HepG2 (cell line): ENCODE results near the gene C6orf132. TPM values are rescaled to one million over a fixed set of nuclear protein-coding genes. Genes with fewer than 3 reads are reported as not detected.

Experiments used
- DDIT3 ChIP-seq: sonication (generic); formaldehyde crosslinking; IDR thresholded peaks from 2 replicates; pipeline ENCODE4 v1.4.0; 2020; ENCODE audit warnings: mild to moderate bottlenecking, missing genetic modification reagents
- E2F5 ChIP-seq: sonication (generic); formaldehyde crosslinking; conservative IDR thresholded peaks from 2 replicates; pipeline ENCODE4 v1.4.0; 2020; ENCODE audit warnings: missing genetic modification reagents
- FUBP1 ChIP-seq: sonication (generic); formaldehyde crosslinking; IDR thresholded peaks from 2 replicates; pipeline ENCODE4 v1.5.1; 2020; ENCODE audit warnings: missing genetic modification reagents, mild to moderate bottlenecking, borderline replicate concordance
- GLI4 ChIP-seq: sonication (generic); formaldehyde crosslinking; IDR thresholded peaks from 2 replicates; pipeline ENCODE4 v1.5.1; 2020; ENCODE audit warnings: missing genetic modification reagents, mild to moderate bottlenecking, moderate library complexity, borderline replicate concordance
- HNRNPLL ChIP-seq: fragments of 200-400 bp; formaldehyde crosslinking; IDR thresholded peaks from 2 replicates; pipeline ENCODE4 v1.6.1; 2017; ENCODE audit warnings: mild to moderate bottlenecking, low read depth, low read length; ENCODE audit not compliant: poor library complexity, severe bottlenecking
- HOXD1 ChIP-seq: sonication (generic); formaldehyde crosslinking; IDR thresholded peaks from 2 replicates; pipeline ENCODE4 v1.5.0; 2020; ENCODE audit warnings: missing genetic modification reagents
- KLF6 ChIP-seq: IDR thresholded peaks from 2 replicates; pipeline ENCODE4 v1.8.0; 2016; ENCODE audit warnings: missing biosample characterization, missing genetic modification reagents
- MAF1 ChIP-seq: sonication (generic); formaldehyde crosslinking; IDR thresholded peaks from 2 replicates; pipeline ENCODE4 v1.5.0; 2020; ENCODE audit warnings: missing genetic modification reagents, borderline replicate concordance
- NCOA5 ChIP-seq: sonication (generic); formaldehyde crosslinking; IDR thresholded peaks from 2 replicates; pipeline ENCODE4 v1.4.0; 2020; ENCODE audit warnings: missing genetic modification reagents
- NFIB ChIP-seq: sonication (generic); formaldehyde crosslinking; IDR thresholded peaks from 2 replicates; pipeline ENCODE4 v1.9.0; 2021; ENCODE audit warnings: missing genetic modification reagents, mild to moderate bottlenecking, borderline replicate concordance
- REPIN1 ChIP-seq: sonication (generic); formaldehyde crosslinking; IDR thresholded peaks from 2 replicates; pipeline ENCODE4 v1.8.0; 2022; ENCODE audit warnings: missing genetic modification reagents, low read depth, mild to moderate bottlenecking, borderline replicate concordance
- RNF219 ChIP-seq: sonication (generic); formaldehyde crosslinking; IDR thresholded peaks from 2 replicates; pipeline ENCODE4 v1.5.0; 2020; ENCODE audit warnings: mild to moderate bottlenecking, missing genetic modification reagents
- ZBTB25 ChIP-seq: IDR thresholded peaks from 2 replicates; pipeline ENCODE4 v1.6.1; 2018; ENCODE audit warnings: missing genetic modification reagents
- ZNF224 ChIP-seq: sonication (generic); formaldehyde crosslinking; IDR thresholded peaks from 2 replicates; pipeline ENCODE4 v1.5.0; 2020; ENCODE audit warnings: mild to moderate bottlenecking, missing genetic modification reagents
- ZNF383 ChIP-seq: sonication (generic); formaldehyde crosslinking; IDR thresholded peaks from 2 replicates; pipeline ENCODE4 v1.4.0; 2020; ENCODE audit warnings: missing genetic modification reagents, mild to moderate bottlenecking, borderline replicate concordance
- ZNF513 ChIP-seq: sonication (generic); formaldehyde crosslinking; conservative IDR thresholded peaks from 2 replicates; pipeline ENCODE4 v1.5.0; 2020; ENCODE audit warnings: missing genetic modification reagents
- ZNF616 ChIP-seq: sonication (generic); formaldehyde crosslinking; IDR thresholded peaks from 2 replicates; pipeline ENCODE4 v1.5.0; 2020; ENCODE audit warnings: low read depth, mild to moderate bottlenecking, missing genetic modification reagents
- ZNF710 ChIP-seq: sonication (generic); formaldehyde crosslinking; IDR thresholded peaks from 2 replicates; pipeline ENCODE4 v1.5.0; 2020; ENCODE audit warnings: mild to moderate bottlenecking, missing genetic modification reagents, borderline replicate concordance
- ZSCAN21 ChIP-seq: sonication (generic); formaldehyde crosslinking; IDR thresholded peaks from 2 replicates; pipeline ENCODE4 v1.8.0; 2022; ENCODE audit warnings: mild to moderate bottlenecking, missing genetic modification reagents, moderate library complexity, borderline replicate concordance
- ZSCAN31 ChIP-seq: sonication (generic); formaldehyde crosslinking; IDR thresholded peaks from 2 replicates; pipeline ENCODE4 v1.5.0; 2020; ENCODE audit warnings: low read depth, mild to moderate bottlenecking, missing genetic modification reagents
- polyA plus RNA-seq, 8 experiments: library from polyadenylated mRNA; depleted of rRNA in 3 of 8; stranded (reverse) in 7 of 8; unstranded in 1 of 8; fragments of >200 nt; fragmentation: Illumina TruSeq in 4 of 8; extraction: Trizol in 4 of 8; gene quantifications; 2 replicates each; pipeline versions ENCODE4 v1.2.1 to v1.2.3, GENCODE V29; 2011 to 2016; ENCODE audit warnings: low read depth in 4 of 8, missing spikeins in 1 of 8, mixed read lengths in 1 of 8; ENCODE audit not compliant: insufficient read depth in 1 of 8
- total RNA-seq, 5 experiments: library from RNA; depleted of rRNA; stranded (reverse); fragments of >200 nt; fragmentation: Illumina TruSeq; extraction: Trizol; gene quantifications; 2 replicates each; pipeline ENCODE4 v1.2.3, GENCODE V29; 2016; ENCODE audit warnings: low read depth in 1 of 5

The C6orf132 gene
- total and polyA plus RNA-seq, 2 of the 13 experiments (the other 11 are each of a cell fraction or from before 2014, with no cell fraction given), result 0.78 to 3.0 TPM

- TF ChIP-seq HNRNPLL, result no peak
- TF ChIP-seq ZNF616 (CRISPR knock-in tag), result no peak
- no peak for TF ChIP-seq ZNF710 (CRISPR knock-in tag)
- TF ChIP-seq REPIN1 (CRISPR knock-in tag), result no peak
- TF ChIP-seq ZNF513, result no peak
- no peak for TF ChIP-seq KLF6
- TF ChIP-seq ZNF224 (CRISPR knock-in tag), result no peak
- TF ChIP-seq ZSCAN31 (CRISPR knock-in tag), result no peak
- TF ChIP-seq E2F5 (CRISPR knock-in tag), result no peak
- no peak for TF ChIP-seq HOXD1
- TF ChIP-seq FUBP1 (CRISPR knock-in tag), result no peak
- TF ChIP-seq MAF1 (CRISPR knock-in tag), result no peak
- TF ChIP-seq NFIB (CRISPR knock-in tag), result no peak
- TF ChIP-seq ZSCAN21 (CRISPR knock-in tag), result no peak
- no peak for TF ChIP-seq NCOA5 (CRISPR knock-in tag)
- TF ChIP-seq ZNF383, result no peak
- TF ChIP-seq DDIT3 (CRISPR knock-in tag), result no peak
- TF ChIP-seq GLI4 (CRISPR knock-in tag), result no peak
- TF ChIP-seq RNF219 (CRISPR knock-in tag), result no peak
- TF ChIP-seq ZBTB25 (CRISPR knock-in tag), result no peak
Measured at GRCh38 chr6:42101186-42101657, 41.2 kb downstream of the C6orf132 start (continued).
